ENCODE results near the gene OAS3. TPM values are rescaled to one million over a fixed set of nuclear protein-coding genes. Genes with fewer than 3 reads are reported as not detected.
"Not testable (repeated sequence)": the region's sequence is repeated elsewhere in the genome, so short reads cannot be mapped to it uniquely, and the experiment has no call there.

The OAS3 gene
- polyA plus RNA-seq, 3 donors: 7.2 to 10.4 (median 9.9) TPM

DNA sequence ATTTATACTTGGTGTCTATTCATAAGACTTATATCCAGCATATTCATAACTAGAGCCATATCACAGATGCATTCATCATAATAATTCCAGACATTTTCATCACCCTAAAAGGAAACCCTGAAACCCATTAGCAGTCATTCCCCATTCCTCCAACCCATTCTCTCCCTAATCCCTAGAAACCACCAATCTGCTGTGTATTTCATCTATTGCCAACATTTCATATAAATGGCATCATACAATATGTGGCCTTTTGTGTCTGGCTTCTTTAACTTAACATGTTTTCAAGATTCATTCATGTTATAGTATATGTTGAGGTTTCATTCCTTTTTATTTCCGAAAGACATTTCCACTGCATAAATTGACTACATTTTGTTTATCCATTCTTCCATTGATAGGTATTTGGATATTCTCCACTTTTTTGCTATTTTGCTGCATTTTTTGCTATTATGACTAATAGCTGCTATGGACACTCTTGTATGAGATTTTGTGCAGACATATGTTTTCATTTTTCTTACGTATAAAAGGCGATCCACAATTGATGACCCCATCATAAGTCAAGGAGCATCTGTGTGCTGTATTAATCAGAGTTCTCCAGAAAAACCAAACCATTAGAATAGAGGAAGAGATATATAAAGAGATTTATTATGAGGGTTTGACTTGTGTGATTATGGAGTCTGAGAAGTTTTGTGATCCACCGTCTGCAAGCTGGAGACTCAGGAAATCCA lies 34.9 kb downstream of the OAS3 start:
- no peak for DNase-seq (ENCODE audit: extremely low read depth in 1 of 11, low read depth in 9 of 11, low spot score in 4 of 11)

DNA sequence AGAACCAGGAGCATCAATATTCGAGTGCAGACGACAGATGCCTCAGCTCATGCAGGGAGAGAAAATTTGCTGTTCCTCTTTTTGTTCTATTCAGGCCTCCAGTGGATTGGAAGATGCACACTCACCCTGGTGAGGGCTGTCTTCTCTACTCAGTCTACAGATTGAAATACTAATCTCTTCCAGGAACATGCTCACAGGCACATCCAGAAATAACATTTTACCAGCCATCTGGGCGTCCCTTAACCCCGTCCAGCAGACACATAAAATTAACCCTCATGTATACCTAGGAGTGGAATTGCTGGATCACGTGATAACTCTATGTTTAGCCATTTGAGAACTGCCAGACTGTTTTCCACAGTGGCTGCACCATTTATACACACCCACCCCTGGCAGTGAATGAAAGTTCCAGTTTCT lies 35.6 kb downstream of the OAS3 start:
- DNase-seq (ENCODE audit: extremely low read depth in 1 of 11, low read depth in 9 of 11, low spot score in 4 of 11): no peak

DNA sequence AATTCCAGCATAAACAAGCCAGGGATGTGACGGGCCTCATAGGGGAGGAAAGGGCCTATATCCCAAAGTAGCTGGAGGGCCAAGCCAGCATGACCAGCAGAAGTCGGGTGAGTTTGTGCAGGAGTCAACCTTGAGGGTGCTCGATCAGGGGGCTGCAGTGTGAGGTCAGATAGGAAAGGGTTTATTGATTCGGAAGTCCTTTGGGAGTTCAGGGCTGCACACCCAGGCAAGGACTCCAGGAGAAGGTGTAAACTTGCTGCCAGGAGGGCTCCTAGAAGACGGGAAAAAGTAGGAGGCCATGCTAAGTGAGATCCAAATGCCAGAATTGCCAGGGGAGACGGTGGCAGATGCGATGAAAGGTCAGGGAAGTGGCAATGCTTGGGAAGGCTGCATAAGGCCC lies 36.6 kb downstream of the OAS3 start:
- DNase-seq (ENCODE audit: extremely low read depth in 1 of 11, low read depth in 9 of 11, low spot score in 4 of 11): no peak

DNA sequence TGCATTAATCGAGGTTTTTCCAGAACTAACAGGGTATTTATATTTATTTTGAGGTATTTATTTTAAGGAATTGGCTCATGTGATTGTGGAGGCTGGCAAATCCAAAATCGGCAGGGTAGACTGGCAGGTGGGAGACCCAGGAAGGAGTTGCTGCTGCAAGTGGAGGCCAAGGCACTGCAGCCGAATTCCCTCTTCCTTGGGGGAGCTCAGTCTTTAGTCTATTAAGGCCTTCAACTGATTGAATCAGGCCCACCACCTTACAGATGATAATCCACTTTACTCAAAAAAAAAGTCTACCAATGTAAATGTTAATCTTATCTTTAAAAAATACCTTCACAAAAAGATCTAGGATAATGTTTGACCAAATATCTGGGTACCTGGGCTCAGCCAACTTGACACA lies 38.9 kb downstream of the OAS3 start:
- DNase-seq (ENCODE audit: extremely low read depth in 1 of 11, low read depth in 9 of 11, low spot score in 4 of 11): no peak

DNA sequence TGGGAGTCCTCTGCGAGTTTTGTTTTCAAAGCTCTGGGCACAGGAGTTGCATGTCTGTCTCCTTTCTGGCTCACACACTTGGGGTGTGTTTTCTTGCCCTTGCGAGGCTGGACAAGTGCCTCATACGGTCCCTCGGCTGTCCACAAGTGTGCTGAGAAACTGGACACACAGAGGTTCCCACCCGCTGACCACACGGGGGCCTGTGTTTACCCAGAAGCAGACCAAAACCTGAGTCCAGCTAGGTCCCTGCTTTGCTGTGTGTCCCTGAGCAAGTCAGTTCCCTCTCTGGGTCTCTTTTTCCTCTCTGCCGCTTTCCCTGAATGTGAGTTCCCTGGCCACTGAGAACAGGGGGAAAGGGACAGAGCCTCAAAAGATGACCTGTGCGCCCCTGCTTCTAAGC lies 39.4 kb downstream of the OAS3 start:
- DNase-seq (ENCODE audit: extremely low read depth in 1 of 11, low read depth in 9 of 11, low spot score in 4 of 11): no peak

DNA sequence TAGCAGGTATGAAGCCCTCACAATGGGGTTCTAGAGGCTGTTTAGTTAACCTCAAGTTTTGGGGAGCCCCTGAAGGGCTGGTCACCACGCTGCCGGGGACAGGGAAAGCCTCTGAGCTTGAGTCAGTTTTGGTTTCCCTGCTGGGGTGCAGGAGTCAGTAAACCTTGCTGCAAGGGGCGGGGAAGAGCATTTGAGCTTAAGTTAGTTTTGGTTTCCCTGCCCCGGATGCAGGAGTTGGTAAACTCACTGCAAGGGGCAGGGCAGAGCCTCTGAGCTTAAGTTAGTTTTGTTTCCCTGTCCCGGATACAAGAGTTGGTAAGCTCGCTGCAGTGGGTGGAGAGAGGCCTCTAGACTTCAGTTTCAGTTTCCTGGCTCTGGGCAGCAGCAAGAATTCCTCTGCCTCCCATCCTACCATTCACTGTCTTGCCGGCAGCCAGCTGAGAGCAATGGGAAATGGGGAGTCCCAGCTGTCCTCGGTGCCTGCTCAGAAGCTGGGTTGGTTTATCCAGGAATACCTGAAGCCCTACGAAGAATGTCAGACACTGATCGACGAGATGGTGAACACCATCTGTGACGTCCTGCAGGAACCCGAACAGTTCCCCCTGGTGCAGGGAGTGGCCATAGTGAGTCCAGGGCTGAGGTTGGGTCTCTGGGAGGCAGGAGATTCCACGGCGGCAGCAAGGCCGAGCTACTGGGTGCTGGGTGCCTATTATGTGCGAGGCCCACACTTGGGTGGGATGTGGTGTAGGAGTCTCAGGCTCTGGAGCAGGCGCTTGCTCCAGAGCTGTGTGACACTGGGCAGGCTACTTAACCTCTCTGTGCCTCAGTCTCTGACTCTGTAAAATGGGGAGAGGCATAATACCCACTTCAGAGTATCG lies 40.1 kb downstream of the OAS3 start, which contains the start of gene OAS2:
Gene OAS2 (plus strand): TSS at position 357 of the 878 bp plus-strand sequence. CDS start 90 bp downstream, at position 447.
- DNase-seq (ENCODE audit: extremely low read depth in 1 of 11, low read depth in 9 of 11, low spot score in 4 of 11): peak in 2 of 11 donors; percentile 11 to 12

DNA sequence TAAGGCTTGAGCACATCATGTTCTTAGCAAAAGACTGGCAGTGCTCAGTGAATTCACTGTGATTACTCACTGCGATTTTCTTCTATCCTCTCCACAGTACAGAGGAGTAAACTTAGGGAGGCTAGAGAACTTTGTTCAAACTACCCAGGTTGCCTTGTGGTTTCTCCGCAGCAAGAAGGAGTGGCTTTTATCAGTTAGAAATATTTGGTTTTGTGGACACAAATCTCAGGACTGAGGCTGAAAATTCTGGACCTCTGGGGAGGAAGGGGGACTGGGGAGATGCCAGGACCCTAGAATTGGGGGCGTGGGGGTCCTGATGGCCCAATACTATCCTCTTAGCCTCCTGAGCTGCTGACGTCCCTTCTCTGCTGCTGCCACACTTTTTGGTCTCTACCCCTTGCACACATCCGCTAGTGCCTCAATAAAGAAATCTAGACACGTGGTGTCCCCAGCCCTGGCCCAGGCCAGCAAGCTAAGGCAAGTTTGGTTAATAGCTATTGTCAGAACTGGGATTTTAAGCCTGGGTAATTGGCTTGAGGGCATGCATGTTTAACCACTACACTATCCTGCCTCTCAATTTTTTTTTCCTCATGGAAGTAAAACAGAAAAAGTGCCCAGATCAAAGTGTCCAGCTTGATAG lies 40.9 kb downstream of the OAS3 start:
- no peak for DNase-seq (ENCODE audit: extremely low read depth in 1 of 11, low read depth in 9 of 11, low spot score in 4 of 11)

DNA sequence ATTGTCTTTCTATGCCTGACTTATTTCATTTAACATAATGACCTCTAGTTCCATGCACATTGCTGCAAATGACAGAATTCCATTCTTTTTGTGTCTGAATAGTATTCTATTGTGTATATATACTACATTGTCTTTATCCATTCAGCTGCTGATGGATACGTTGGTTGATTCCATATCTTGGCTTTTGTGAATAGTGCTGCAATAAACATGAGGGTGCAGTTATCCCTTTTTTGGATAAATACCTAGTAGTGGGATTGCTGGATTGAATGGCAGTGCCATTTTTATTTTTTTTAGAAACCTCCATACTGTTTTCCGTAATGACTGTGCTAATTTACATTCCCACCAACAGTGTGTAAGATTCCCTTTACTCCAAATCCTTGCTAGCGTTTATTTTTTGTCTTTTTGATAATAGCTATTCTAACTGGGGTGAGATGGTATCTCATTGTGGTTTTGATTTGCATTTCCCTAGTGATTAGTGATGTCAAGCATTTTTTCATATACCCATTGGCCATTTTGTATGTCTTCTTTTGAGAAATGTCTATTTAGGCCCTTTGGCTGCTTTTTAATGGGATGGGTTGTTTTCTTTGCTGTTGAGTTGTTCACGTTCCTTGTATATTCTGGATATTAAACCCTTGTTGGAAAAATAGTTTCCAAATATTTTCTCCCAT lies 42.4 kb downstream of the OAS3 start:
- DNase-seq (ENCODE audit: extremely low read depth in 1 of 11, low read depth in 9 of 11, low spot score in 4 of 11): no peak

DNA sequence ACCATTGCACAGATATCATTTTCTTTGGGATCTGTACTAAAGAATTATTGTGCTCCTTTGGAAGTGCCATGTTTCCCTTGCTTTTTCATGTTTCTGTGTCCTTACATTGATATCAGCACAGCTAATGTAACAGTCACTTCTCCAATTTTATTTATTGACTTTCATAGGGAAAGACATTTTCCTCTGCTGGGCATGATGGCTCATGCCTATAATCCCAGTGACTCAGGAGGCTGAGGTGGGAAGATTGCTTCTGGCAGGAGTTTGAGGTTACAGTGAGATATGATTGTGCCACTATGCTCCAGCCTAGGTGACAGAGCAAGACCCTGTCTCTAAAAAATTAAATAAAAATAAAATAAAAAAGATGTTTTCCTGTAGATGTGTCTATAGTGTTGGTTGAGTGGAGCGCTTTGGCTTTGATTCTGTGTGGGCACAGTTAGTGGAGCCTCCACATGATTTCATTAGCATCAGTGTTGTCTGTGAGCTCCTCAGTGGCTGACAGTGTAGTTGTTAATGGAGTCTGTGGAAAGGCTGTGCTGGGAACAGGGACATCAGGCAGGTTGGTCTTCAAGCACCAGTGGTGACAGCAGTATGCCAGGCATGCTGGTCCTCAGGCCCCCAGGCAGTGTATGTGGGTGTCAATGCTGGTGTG lies 47.5 kb downstream of the OAS3 start:
- no peak for DNase-seq (ENCODE audit: extremely low read depth in 1 of 11, low read depth in 9 of 11, low spot score in 4 of 11)

DNA sequence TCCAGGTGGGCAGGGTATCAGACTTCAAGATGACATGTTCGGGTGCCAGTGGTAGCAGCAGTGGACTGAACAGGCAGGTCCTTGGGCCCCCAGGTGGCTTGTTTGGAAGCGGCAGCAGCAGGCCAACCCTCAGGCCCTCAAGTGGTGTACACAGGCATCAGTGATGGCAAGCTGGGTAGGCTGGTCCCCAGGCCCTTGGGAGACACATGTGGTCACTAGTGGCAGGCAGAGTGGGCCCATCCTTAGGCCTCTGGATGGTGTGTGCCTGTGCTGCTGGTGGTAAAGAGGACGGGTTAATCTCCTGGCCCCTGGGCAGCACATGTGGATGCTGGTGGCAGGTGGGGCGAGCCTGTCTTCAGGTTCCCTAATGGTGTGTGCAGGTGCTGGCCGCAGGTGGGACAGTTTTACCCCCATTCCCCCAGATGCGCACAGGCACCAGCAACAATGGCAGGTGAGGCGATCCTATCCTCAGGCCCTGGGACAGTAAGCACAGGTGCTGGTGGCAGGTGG lies 48.1 kb downstream of the OAS3 start:
- no peak for DNase-seq (ENCODE audit: extremely low read depth in 1 of 11, low read depth in 9 of 11, low spot score in 4 of 11)

DNA sequence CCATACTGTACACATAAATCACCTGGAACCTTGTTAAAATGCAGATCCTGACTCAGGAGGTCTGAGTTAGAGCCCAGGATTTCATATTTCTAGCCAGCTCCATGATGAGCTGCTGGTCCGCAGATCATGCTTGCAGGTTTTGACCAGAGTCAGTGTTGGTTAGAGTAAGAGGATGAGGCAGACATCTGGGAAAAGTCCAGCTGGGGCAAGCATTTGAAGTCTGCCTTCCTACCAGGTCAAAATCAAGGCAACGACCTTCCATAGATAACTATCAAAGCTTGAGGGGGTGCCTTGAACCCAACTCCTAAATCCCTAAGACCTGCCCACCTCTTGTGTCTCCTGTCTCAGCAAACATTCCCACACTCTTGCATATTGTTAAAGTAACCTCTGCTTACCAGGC lies 49.3 kb downstream of the OAS3 start:
- no peak for DNase-seq (ENCODE audit: extremely low read depth in 1 of 11, low read depth in 9 of 11, low spot score in 4 of 11)

DNA sequence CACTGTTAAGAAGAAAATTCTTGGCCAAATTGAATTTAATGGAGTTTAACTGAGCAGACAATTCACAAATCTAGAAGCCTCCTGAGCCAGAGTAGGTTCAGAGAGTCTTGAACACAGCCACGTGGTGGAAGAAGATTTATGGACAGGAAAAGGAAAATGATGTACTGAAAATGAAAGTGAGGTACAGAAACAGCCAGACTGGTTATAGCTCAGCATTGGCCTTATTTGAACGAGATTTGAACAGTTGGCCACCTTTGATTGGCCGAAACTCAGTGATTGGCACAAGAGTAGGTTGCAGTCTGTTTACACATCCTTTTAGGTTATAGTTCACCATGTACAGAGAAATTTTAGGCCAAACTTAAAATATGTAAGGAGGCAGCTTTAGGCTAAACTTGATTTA lies 50.0 kb downstream of the OAS3 start:
- no peak for DNase-seq (ENCODE audit: extremely low read depth in 1 of 11, low read depth in 9 of 11, low spot score in 4 of 11)

DNA sequence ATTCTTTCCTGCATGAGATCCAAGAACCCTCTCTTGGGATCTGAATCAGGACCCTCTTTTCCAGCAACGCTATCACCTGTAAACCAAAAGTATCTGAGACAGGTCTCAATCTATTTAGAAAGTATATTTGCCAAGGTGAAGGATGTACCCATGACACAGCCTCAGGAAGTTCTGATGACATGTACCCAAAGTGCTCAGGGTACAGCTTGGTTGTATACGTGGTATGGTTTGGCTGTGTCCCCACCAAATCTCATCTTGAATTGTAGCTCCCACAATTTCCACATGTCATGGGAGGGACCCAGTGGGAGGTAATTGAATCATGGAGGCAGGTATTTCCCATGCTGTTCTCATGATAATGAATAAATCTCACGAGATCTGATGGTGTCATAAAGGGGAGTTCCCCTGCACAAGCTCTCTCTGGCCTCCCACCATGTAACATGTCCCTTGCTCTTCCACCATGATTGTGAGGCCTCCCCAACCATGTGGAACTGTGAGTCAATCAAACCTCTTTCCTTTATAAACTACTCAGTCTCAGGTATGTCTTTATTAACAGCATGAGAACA lies 50.6 kb downstream of the OAS3 start:
- DNase-seq (ENCODE audit: extremely low read depth in 1 of 11, low read depth in 9 of 11, low spot score in 4 of 11): not testable (repeated sequence)

DNA sequence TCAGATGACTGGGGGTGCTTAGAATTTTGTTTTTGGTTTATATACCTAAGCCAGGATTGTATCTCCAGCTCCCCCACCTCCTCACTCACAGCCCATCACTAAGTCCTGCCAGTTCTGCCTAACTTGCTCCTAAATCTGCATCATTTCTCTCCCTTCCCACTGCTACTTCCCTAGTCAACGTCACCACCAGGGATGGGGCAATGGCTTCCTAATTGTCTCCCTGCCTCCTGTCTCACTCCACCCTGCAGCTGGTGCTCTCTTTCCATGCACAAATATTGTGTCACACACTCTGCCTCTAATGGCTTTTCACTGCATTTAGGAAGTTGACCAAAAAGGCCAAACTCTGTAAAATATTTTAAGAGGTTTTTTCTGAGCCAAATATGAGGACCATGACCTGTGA lies 51.5 kb downstream of the OAS3 start:
- no peak for DNase-seq (ENCODE audit: extremely low read depth in 1 of 11, low read depth in 9 of 11, low spot score in 4 of 11)

DNA sequence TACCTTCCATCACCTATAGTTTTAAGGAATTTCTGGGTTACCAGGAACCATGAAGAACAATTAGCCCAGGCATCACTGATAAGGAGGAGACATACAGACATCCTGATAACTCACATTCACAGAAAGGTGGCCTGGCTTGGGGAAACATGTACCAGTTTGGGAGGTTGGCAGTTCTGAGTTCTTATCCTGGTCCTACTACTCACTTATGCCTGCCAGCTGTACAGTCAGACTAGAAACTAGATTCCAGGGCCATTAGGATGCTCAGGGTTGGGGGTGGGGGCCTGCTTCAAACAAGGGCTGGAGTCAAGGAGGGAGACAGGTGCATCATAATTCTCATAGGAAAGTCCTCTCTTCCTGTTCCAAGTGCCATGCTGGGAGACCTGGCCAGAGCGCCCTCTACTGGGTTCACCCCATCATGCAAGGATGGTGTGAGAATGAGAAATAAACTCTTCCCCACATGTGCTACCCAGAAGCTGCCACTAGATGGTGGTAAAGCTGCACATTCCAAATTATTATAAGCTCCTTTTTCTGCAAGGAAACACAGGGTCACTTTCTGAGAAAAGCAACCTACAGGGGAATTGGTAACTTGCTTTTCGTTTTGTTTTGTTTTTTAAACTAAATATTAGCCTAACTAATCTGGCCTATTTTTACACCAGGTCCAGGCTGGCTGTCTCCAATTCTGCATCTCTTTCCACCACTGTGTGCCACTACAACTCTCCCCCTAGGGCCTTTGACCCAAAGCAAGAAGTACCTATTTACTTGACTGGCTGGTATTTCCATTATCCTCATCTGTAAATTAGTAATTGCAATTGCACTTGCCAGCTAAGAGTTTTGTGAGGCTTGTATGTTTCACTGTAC lies 54.5 kb downstream of the OAS3 start:
- peak in 7 of 11 donors; percentile 19 to 33 (median 31) for DNase-seq (ENCODE audit: extremely low read depth in 1 of 11, low read depth in 9 of 11, low spot score in 4 of 11)

DNA sequence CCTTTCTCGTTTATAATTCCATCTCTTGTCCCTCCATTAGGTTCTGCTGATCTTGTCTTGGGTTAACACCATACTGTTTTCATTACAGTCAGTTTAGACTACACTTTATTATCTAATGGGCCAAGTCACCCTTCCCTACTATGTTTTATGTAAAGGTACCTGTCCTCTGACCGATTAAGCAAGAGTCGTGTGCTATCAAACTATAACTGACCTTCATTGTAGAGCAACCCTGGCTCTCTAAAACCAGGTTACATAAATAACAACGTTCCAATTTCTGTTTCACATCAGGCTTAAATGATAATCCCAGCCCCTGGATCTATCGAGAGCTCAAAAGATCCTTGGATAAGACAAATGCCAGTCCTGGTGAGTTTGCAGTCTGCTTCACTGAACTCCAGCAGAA lies 56.7 kb downstream of the OAS3 start:
- DNase-seq (ENCODE audit: extremely low read depth in 1 of 11, low read depth in 9 of 11, low spot score in 4 of 11): no peak

DNA sequence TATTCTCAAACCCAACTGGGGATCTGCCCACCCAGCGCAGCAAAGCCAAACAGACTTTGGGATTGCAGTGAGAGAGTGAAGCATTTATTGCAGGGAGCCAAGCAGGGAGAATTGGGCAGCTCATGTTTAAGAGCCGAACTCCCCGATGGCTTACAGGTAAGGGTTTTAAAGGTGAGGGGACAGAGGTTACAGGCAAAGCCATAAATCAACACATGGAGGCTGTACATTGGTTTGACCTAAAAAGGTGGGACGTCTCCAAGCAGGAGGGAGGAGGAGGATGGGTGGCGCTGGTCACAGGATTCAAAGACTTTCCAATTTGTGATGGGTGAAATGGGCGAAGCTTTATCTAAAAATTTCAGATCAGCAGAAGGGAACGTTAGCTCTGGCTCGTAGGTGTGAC lies 58.2 kb downstream of the OAS3 start:
- DNase-seq (ENCODE audit: extremely low read depth in 1 of 11, low read depth in 9 of 11, low spot score in 4 of 11): no peak

Data from renal cortex interstitium (tissue), 11 donors.